GM12875 (cell line): ENCODE data around the gene TMEM237.

Source experiments
- H3K4me3 ChIP-seq: one replicate; pipeline ENCODE4 v1.5.1; 2011; ENCODE audit warnings: low read depth, low read length, control low read depth
- TF ChIP-seq, protein P1 (sequence below): IDR thresholded peaks from 2 replicates; pipeline ENCODE4 v1.5.1; 2011; ENCODE audit warnings: low read depth, mild to moderate bottlenecking, control low read depth, inconsistent platforms, low read length, moderate library complexity, borderline replicate concordance; ENCODE audit not compliant: insufficient read depth

TMEM237 gene

DNA sequence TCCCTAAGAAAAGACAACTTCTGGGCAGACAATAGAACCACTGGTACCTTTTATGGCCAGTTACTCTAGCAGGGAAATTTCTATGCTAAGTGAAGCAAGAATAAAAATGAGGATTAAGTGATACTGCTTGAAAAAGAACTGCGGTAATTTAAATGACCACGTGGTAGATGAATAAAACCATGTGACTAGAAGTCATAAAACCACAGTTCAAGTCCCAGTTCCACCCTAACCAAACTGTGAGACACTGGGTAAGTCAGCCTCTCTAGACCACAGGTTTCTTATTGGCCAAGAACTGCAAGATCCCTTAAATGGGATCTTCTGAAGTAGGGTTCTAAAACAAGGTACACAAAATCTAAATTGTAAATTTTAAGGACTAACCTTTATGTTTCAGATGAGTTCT, 12.7 kb downstream of the TMEM237 start:
- TF ChIP-seq, protein P1, sequence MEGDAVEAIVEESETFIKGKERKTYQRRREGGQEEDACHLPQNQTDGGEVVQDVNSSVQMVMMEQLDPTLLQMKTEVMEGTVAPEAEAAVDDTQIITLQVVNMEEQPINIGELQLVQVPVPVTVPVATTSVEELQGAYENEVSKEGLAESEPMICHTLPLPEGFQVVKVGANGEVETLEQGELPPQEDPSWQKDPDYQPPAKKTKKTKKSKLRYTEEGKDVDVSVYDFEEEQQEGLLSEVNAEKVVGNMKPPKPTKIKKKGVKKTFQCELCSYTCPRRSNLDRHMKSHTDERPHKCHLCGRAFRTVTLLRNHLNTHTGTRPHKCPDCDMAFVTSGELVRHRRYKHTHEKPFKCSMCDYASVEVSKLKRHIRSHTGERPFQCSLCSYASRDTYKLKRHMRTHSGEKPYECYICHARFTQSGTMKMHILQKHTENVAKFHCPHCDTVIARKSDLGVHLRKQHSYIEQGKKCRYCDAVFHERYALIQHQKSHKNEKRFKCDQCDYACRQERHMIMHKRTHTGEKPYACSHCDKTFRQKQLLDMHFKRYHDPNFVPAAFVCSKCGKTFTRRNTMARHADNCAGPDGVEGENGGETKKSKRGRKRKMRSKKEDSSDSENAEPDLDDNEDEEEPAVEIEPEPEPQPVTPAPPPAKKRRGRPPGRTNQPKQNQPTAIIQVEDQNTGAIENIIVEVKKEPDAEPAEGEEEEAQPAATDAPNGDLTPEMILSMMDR = no peak

DNA sequence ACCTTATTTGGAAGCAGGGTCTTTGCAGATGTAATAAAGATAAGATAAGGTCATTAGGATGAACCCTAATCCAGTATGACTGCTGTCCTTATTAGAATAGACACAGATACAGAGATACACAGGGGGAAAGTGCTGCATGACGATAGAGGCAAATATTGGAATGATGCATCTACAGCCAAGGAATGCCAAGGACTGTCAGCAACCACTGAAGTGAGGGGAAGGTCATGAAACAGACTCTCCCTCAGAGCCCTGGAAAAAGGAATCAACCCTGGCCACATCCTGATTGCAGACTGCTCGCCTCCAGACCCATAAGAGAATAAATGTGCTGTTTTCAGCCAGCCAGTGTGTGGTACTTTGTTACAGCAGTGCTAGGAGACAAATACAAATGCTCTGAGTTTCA, 14.8 kb downstream of the TMEM237 start:
- no peak overlapping the region for H3K4me3 ChIP-seq
- TF ChIP-seq, protein P1 = no peak

More for the DNA sequence above, 12.7 kb downstream of the TMEM237 start:
- H3K4me3 ChIP-seq = no peak overlapping the region

DNA sequence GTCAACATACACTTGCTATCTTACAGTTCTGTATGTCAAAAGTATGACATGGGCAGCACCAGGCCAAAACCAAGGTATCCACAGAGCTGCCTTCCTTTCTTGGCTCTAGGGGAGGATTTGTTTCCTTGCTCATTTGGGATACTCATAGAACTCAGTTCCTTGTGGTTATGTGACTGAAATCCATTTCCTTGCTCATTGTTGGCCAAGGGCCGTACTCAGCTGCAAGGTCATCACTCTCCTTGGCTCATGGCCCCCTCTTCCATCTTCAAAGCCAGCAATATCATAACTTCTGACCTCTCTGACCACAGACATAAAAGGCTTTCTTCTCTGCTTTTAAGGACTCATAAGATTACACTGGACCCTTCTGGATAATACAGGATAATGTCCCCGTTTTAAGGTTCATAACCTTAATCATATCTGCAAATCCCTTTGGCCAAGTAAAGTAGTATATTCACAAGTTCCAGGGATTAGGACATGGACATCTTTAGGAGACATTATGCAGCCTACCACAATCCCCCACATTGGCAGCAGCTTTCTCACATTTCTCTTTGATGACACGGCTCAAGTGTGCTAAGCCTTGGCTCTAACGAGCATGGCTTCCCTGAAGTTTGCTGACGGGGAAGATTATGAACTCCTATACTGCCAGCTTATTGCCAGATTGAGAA, 20.9 kb downstream of the TMEM237 start:
- no peak overlapping the region for H3K4me3 ChIP-seq

DNA sequence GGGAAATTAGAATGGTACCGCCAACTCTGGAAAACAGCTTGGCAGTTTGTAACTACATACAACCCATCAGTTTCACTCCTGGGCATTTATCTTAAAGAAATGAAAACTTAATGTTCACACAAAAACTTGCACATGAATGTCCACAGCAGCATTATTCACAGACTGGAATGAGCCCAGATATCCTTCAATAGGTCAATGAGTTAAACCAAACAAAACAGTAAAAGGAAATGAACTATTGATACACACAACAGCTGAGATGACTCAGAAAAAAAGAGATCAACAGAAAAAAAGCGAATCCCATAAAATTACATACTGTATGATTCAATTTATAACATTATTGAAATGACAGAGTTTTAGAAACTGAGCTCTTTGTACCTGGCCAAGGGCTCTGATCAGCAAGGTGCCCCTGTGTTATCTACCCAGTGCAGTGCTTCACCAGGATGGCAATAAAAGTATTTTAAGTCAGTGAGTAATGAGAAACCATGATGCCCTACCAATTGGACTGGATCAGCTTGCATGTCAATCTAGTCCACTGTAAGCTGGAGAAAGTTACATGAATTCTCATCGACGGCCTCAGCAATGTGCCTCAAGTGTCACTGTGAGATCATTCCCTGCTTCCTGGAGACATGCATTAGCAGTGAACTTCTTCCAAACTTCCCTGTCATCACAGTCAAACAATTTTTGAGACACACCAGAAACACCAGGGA, 21.9 kb downstream of the TMEM237 start:
- TF ChIP-seq, protein P1 = no peak
- no peak overlapping the region for H3K4me3 ChIP-seq

More for the DNA sequence above, 20.9 kb downstream of the TMEM237 start:
- TF ChIP-seq, protein P1 = no peak

DNA sequence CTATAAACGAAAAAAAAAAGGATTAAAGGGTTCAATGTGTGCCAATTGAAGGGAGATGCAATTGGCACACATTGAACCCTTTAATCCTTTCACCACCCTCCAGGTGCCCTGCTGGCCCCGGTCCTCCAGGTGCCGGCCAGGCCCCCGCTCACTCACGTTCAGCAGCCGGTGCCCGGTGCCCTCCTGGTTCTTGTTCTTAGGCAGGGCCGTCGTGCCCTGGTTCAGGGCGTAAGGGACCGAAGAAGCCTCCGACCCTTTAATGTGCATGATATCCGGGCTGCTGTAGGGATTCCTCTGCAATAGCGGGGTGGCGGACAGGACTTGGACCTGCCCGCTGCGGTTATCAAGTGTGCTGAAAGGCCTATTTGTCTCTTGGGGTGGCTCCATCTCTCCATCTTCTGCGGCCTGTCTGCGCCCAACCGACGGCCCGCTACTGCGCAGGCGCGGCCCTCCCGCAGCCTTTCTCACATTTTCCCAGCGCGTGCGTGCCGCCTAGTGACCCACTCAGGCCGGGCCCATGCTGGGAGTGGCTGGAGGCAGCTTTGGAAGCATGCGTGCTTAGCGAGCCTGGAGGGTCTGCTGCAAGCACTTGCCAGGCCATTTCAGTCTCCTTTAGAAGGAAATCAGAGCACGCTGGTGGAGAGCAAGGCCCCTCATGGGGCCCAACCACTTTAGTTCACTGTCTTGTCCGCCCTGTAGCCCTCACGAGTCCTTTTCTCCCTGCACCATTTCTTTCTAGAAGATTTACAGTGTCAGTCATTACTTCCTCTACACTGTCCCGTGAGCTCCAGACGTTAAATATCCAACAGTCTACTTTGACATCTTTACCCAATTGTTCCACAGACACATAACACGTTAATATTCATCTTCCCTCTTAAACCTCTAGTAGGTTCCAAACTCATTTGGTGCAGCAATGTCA, 24.3 kb downstream of the TMEM237 start:
- TF ChIP-seq, protein P1 = no peak
- no peak overlapping the region for H3K4me3 ChIP-seq

DNA sequence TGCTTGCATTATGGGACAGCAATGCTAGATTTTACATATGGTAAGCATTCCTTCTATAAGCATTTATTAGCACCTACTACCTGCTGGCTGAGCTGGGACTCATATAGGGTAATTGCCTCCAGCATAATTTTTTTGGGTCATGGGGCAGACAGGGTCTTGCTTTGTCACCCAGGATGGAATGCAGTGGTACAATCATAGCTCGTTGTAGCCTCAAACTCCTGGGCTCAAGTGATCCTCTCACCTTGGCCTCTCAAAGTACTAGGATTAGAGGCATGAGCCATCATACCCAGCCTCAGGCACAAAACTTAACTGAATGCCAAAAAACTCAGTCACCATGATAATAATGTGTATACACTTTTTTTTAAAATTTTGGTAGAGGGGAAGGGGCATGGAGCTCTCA, 35.3 kb downstream of the TMEM237 start:
- TF ChIP-seq, protein P1 = no peak
- H3K4me3 ChIP-seq = no peak overlapping the region
